Esophagus muscularis mucosa (tissue), 4 donors: ENCODE data around the gene TIMP2.

Experiments
- EP300 ChIP-seq: sonication (generic); formaldehyde crosslinking; IDR thresholded peaks from one replicate; pipeline ENCODE4 v1.6.1; 2017; ENCODE audit warnings: antibody characterized with exemption
- POLR2A ChIP-seq: fragments of 450-650 bp; IDR thresholded peaks from one replicate; pipeline ENCODE4 v1.6.1; 2017; ENCODE audit warnings: antibody characterized with exemption, moderate library complexity, mild to moderate bottlenecking, low read depth
- POLR2AphosphoS5 ChIP-seq, 2 donors: sonication (generic); formaldehyde crosslinking; IDR thresholded peaks; one replicate each; pipeline ENCODE4 v1.6.1; 2017; ENCODE audit warnings: antibody characterized with exemption in 2 of 2
- TF ChIP-seq, protein P1 (sequence below), 3 experiments: fragments of 200-600 bp in 2 of 3; fragments of 450-650 bp in 1 of 3; sonication (generic) in 2 of 3; IDR thresholded peaks; one replicate each; pipeline ENCODE4 v1.5.1; 2017 to 2019; ENCODE audit warnings: antibody characterized with exemption in 3 of 3, mild to moderate bottlenecking in 2 of 3, moderate library complexity in 1 of 3

DNA sequence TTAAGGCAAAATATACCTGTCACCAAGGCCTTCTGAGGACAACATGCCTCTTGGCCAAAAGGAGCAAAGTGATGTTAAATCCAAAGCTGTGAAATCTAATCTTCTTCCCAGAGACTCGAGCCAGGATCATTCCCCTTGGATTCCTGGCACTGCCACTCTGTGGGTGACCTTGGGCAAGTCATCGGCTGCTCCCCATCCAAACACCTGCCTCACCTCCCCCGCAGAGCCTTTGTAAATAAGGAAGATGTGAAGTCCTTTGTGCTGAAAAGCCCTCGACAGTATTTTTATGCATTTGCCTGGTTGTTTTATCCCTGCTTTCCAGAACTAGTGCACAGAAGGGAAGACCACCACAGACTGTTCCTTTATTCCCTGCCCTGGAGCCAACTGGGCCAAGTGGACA, 16.8 kb downstream of the TIMP2 start:
- TF ChIP-seq, protein P1, sequence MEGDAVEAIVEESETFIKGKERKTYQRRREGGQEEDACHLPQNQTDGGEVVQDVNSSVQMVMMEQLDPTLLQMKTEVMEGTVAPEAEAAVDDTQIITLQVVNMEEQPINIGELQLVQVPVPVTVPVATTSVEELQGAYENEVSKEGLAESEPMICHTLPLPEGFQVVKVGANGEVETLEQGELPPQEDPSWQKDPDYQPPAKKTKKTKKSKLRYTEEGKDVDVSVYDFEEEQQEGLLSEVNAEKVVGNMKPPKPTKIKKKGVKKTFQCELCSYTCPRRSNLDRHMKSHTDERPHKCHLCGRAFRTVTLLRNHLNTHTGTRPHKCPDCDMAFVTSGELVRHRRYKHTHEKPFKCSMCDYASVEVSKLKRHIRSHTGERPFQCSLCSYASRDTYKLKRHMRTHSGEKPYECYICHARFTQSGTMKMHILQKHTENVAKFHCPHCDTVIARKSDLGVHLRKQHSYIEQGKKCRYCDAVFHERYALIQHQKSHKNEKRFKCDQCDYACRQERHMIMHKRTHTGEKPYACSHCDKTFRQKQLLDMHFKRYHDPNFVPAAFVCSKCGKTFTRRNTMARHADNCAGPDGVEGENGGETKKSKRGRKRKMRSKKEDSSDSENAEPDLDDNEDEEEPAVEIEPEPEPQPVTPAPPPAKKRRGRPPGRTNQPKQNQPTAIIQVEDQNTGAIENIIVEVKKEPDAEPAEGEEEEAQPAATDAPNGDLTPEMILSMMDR (IDR thresholded peaks at IDR 0.05) = no peak
- TF ChIP-seq EP300 = no peak
- TF ChIP-seq POLR2AphosphoS5 (IDR thresholded peaks at IDR 0.05) = no peak
- TF ChIP-seq POLR2A = no peak
